HL-60 (cell line): ENCODE measurements around the gene TRPM1.

Experiments
- CTCF ChIP-seq: IDR thresholded peaks from one replicate; pipeline ENCODE4 v1.5.1; 2011; ENCODE audit warnings: low read length, control low read depth, inconsistent platforms; ENCODE audit not compliant: insufficient read depth
- GABPA ChIP-seq: IDR thresholded peaks from 2 replicates; pipeline ENCODE4 v1.6.1; 2012; ENCODE audit warnings: low read depth
- POLR2AphosphoS5 ChIP-seq: IDR thresholded peaks from 2 replicates; pipeline ENCODE4 v1.6.1; 2012; ENCODE audit warnings: low read depth
- REST ChIP-seq: IDR thresholded peaks from 2 replicates; pipeline ENCODE4 v1.6.1; 2012; ENCODE audit warnings: low read depth; ENCODE audit not compliant: insufficient replicate concordance
- SPI1 ChIP-seq: IDR thresholded peaks from 2 replicates; pipeline ENCODE4 v1.6.1; 2012; ENCODE audit warnings: low read depth, mild to moderate bottlenecking, borderline replicate concordance

GRCh38 chr15:30969724-30970123 lies 131.8 kb downstream of the TRPM1 start:
- no peak for TF ChIP-seq POLR2AphosphoS5
- TF ChIP-seq CTCF = no peak
- TF ChIP-seq REST = no peak
- TF ChIP-seq GABPA = no peak
- no peak for TF ChIP-seq SPI1
